Activated CD8-positive, alpha-beta memory T cell treated with anti-CD3 and anti-CD28 coated beads, Interleukin-2, amount 10 ng/mL, durations not matched to agents 7 days and 5 days (primary cell): Measurements from ENCODE around the gene PDZK1IP1. TPM values are rescaled to one million over a fixed set of nuclear protein-coding genes. Genes with fewer than 3 reads are reported as not detected.

ENCODE experiments used
- ATAC-seq: fragments of 150-1000 bp; cut with Tn5 transposase; one replicate; pipeline ENCODE4 v1.10.0; 2021; ENCODE audit warnings: moderate library complexity
- CTCF ChIA-PET: fragments of 350-600 bp; sonication (Branson Sonifier 250); formaldehyde crosslinking; loops from one replicate; lab custom pipeline; 2021; ENCODE audit warnings: antibody characterized with exemption; lab: Charles Lee
- DNase-seq: peaks from one replicate; pipeline ENCODE4 v3.0.0-alpha.2; 2020
- H3K27ac Mint-ChIP-seq: one replicate; pipeline ENCODE4 v1.8.0; 2021; ENCODE audit warnings: mild to moderate bottlenecking, mixed read lengths
- H3K27me3 Mint-ChIP-seq: one replicate; pipeline ENCODE4 v1.8.0; 2021; ENCODE audit warnings: mixed read lengths
- H3K36me3 Mint-ChIP-seq: one replicate; pipeline ENCODE4 v1.8.0; 2021; ENCODE audit warnings: mild to moderate bottlenecking, mixed read lengths
- H3K4me1 Mint-ChIP-seq: one replicate; pipeline ENCODE4 v1.8.0; 2021; ENCODE audit warnings: mixed read lengths
- H3K4me3 Mint-ChIP-seq: one replicate; pipeline ENCODE4 v1.8.0; 2021; ENCODE audit warnings: mild to moderate bottlenecking, moderate library complexity, mixed read lengths
- H3K9me3 Mint-ChIP-seq: one replicate; pipeline ENCODE4 v1.8.0; 2022; ENCODE audit warnings: low read depth, mixed read lengths
- total RNA-seq, 2 experiments: library from RNA; stranded (reverse); gene quantifications; one replicate each; pipeline ENCODE4 v1.2.3, GENCODE V29; 2021

The PDZK1IP1 gene
- total RNA-seq, 2 experiments from 2014 or later, result not detected

DNA sequence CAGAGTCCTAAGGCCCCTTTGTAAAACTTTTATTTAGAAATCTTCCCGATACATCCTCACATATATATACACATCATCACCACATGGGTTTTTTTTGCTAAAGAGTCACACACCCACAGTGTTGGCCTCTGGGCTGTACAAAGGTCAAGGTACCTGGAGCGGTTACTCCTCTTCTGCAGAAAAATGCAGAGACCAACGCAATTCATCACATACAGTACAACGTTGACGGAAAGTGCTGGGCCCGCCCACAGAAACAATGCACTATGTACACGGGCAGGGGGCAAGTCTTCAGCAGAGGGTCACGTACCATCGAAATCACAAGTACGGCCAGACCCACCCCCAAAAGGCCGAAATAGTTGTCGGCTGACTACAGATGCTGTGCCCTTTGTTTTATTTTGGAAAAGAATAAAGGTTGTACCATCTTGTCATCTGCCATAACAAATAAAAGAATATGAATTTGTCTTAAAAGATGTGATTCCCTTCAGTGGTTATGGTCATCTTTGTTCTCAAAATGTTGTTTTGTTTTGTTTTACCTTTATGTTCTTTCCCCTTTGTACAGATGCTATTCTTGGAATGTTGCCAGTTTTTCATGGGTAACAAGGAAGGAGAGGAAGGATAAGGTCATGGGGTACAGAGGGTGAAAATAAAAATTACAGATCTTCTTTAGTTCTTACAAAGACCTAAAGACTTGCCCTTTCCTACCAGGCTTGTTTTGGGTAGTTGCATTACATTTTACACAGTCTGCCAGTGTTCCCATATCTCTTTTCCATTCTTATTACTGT, 26.6 kb upstream of the PDZK1IP1 start:
- Mint-ChIP-seq H3K4me3 (no peak overlapping the region), H3K27me3 (peaks cover 1% of the 10 kb centered on the region), H3K4me1 (peaks cover 4% of the 10 kb centered on the region), H3K9me3 (no peaks in the 10 kb centered on the region), H3K27ac (no peak overlapping the region), H3K36me3 (no peaks in the 10 kb centered on the region)
- ATAC-seq, result no peak
- no peak for DNase-seq
- CTCF ChIA-PET, result no interaction called here

DNA sequence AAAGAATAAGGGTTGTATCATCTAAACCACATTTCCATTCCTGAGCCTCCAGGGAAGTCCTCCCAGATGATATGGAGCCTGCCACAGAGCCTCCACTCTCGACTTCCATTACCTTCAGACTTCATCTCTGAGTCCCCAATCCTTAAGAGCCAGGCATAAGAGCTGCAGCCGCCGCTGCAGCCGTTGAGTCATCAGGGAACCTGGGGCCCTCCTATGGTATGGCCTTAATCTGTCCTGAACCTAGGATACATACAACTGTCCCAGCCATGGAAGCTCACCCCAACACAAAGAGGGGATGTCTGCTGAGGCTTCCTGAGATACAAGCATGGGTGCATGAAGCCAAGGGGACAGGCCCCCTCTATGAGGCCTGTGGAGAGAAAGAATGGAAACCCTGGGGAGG, 25.9 kb upstream of the PDZK1IP1 start:
- Mint-ChIP-seq H3K36me3 (no peaks in the 10 kb centered on the region), H3K4me3 (no peak overlapping the region), H3K9me3 (no peaks in the 10 kb centered on the region), H3K27me3 (no peaks in the 10 kb centered on the region), H3K4me1 (peaks cover 4% of the 10 kb centered on the region), H3K27ac (no peak overlapping the region)
- DNase-seq (no peak), ATAC-seq (no peak)
- CTCF ChIA-PET, result interaction anchor here (1.2 kb wide), 1 partner anchor 23 kb away, joined by 6 read pairs; no protein-coding TSS in a partner anchor

GRCh38 chr1:47214549-47214948, 24.7 kb upstream of the PDZK1IP1 start:
- Mint-ChIP-seq H3K9me3 (no peaks in the 10 kb centered on the region), H3K27me3 (peaks cover 3% of the 10 kb centered on the region), H3K36me3 (no peaks in the 10 kb centered on the region), H3K4me1 (peaks cover 4% of the 10 kb centered on the region), H3K4me3 (no peak overlapping the region), H3K27ac (no peak overlapping the region)
- CTCF ChIA-PET, result interaction anchor here (1.2 kb wide), 1 partner anchor 21 kb away, joined by 6 read pairs; no protein-coding TSS in a partner anchor
- no peak for ATAC-seq
- DNase-seq, result no peak

GRCh38 chr1:47213230-47213963, 23.6 kb upstream of the PDZK1IP1 start:
- DNase-seq (no peak), ATAC-seq (no peak)
- H3K4me3 Mint-ChIP-seq, result no peak overlapping the region
- no peaks in the 10 kb centered on the region for H3K9me3 Mint-ChIP-seq
- H3K36me3 Mint-ChIP-seq, result no peaks in the 10 kb centered on the region
- CTCF ChIA-PET, result interaction anchor here (1.7 to 2.0 kb wide), 2 partner anchors 20 to 34 kb away, joined by 4 to 7 read pairs; no protein-coding TSS in a partner anchor
- H3K27ac Mint-ChIP-seq, result no peak overlapping the region
- peaks cover 4% of the 10 kb centered on the region for H3K4me1 Mint-ChIP-seq
- H3K27me3 Mint-ChIP-seq, result peaks cover 3% of the 10 kb centered on the region

DNA sequence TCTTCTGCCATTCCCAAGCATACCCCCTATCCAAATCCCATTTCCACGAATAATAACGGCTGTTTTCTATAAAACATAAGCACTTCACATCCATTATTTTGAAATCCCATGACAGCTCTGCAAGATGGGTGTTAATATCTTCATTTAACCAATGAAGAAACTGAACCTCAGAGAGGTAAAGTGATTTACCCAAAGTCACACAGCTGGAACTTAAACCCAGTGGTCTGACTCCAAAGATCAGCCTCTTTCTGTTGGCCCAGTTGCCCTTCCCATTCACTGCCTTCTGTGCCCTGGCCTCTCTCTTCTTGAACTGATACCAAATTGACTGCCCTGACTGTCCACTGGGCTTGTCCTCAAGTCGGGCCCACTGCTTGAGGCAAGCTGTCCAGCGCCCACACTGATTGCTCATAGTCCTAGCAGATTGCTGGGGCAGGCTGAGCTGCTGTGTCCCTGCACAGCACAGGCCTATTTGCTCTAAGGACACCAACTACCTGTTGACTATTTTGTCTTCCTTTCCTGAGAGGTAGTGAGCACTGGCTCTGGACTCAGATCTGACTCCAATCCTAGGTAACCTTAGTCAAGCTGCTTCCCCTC, 22.9 kb upstream of the PDZK1IP1 start:
- H3K27me3 Mint-ChIP-seq, result peaks cover 3% of the 10 kb centered on the region
- H3K9me3 Mint-ChIP-seq, result no peaks in the 10 kb centered on the region
- no peak overlapping the region for H3K4me3 Mint-ChIP-seq
- CTCF ChIA-PET, result interaction anchor here (0.8 to 2.0 kb wide), 3 partner anchors 19 to 38 kb away, joined by 3 to 7 read pairs (median 4); no protein-coding TSS in a partner anchor
- ATAC-seq, result no peak
- DNase-seq, result no peak
- peaks cover 4% of the 10 kb centered on the region for H3K4me1 Mint-ChIP-seq
- no peak overlapping the region for H3K27ac Mint-ChIP-seq
- H3K36me3 Mint-ChIP-seq, result no peaks in the 10 kb centered on the region

DNA sequence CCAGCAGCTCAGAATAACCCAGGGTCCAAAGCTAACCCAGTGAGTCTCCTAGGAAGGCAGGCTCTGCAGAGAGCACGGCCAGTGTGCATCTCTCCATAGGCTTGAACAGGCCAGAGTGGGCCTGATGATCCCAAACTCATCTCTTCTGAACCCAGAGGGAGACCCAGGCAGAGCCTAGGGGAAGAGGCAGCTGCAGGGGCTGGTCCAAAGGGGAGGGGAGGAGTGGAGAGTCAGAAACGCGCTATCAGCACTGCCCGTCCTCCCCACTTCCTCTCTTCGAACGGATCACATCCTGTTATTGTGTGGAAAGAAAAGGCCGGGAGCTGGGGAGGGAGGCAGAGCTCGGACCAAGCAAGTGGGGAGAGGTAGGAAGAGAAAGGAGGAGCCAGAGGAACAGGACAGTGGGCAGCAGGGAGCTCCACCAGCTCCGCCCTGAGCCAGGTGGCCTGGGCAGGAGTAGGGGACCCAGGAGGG, 22.0 kb upstream of the PDZK1IP1 start:
- H3K9me3 Mint-ChIP-seq, result no peaks in the 10 kb centered on the region
- H3K4me3 Mint-ChIP-seq, result no peak overlapping the region
- CTCF ChIA-PET, result interaction anchor here (0.8 to 1.0 kb wide), 2 partner anchors 18 to 37 kb away, joined by 3 read pairs; no protein-coding TSS in a partner anchor
- no peak for DNase-seq
- H3K27ac Mint-ChIP-seq, result no peak overlapping the region
- no peak for ATAC-seq
- H3K4me1 Mint-ChIP-seq, result peaks cover 4% of the 10 kb centered on the region
- peaks cover 3% of the 10 kb centered on the region for H3K27me3 Mint-ChIP-seq
- no peaks in the 10 kb centered on the region for H3K36me3 Mint-ChIP-seq

DNA sequence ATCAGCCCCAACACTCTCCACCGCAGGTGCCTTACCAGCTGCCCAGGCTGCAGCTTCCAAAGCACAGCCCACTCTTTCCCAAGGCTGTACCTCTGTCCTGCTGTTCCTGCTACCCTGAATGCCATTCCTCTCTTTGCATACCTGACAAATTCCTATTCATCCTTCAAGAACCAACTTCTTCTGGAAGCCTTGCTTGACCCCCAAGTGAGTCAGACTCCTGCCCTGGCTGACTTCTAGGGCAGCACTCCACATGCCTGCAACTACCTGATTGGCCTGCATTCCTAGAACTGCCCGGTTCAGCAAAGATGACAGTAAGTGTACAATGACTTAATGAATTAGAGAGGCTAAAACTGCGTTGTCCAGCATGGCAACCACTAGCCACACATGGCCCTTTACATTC, 20.8 kb upstream of the PDZK1IP1 start:
- Mint-ChIP-seq H3K27me3 (peaks cover 3% of the 10 kb centered on the region), H3K27ac (no peak overlapping the region), H3K4me3 (no peak overlapping the region), H3K9me3 (no peaks in the 10 kb centered on the region), H3K4me1 (peaks cover 4% of the 10 kb centered on the region), H3K36me3 (no peaks in the 10 kb centered on the region)
- ATAC-seq, result no peak
- CTCF ChIA-PET, result interaction anchor here (1.2 kb wide), 1 partner anchor 18 kb away, joined by 5 read pairs; no protein-coding TSS in a partner anchor
- no peak for DNase-seq

DNA sequence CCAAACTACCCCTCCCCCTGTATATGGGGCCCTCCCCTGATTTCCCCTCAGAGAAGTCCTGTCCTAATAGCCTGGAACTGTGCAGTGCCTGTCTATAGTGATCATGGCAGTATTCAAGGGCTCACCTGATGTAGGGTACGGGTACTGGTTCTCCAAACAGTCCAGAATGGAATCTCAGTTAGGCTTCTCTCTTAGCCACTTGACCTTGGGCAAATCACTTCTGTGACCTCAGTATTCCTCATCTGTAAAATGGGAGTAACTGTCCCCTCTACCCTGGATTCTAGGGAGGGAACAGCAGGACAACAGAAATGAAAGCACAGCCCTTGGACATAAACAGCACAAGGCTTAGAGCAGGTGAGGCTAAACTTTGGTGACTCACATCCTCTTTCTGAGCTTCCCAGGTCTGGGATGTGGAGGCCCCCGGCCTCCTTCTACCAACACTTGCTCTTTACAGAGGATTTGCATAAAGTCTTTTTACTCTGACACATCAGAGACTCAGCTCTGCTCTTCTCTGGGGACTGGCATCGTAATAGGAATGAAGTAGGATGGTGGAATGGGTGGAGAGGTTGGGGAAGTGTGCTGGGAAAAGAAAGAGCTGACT, 20.0 kb upstream of the PDZK1IP1 start:
- Mint-ChIP-seq H3K9me3 (no peaks in the 10 kb centered on the region), H3K4me3 (no peak overlapping the region), H3K4me1 (peaks cover 4% of the 10 kb centered on the region), H3K27ac (no peak overlapping the region), H3K27me3 (peaks cover 3% of the 10 kb centered on the region), H3K36me3 (no peaks in the 10 kb centered on the region)
- CTCF ChIA-PET, result interaction anchor here (1.2 kb wide), 1 partner anchor 17 kb away, joined by 5 read pairs; no protein-coding TSS in a partner anchor
- ATAC-seq (no peak), DNase-seq (no peak)

GRCh38 chr1:47209091-47209490, 19.3 kb upstream of the PDZK1IP1 start:
- H3K9me3 Mint-ChIP-seq, result no peaks in the 10 kb centered on the region
- H3K27me3 Mint-ChIP-seq, result peaks cover 9% of the 10 kb centered on the region
- ATAC-seq (no peak), DNase-seq (no peak)
- no peak overlapping the region for H3K27ac Mint-ChIP-seq
- H3K4me3 Mint-ChIP-seq, result no peak overlapping the region
- H3K4me1 Mint-ChIP-seq, result peaks cover 4% of the 10 kb centered on the region
- H3K36me3 Mint-ChIP-seq, result no peaks in the 10 kb centered on the region
- CTCF ChIA-PET, result no interaction called here

GRCh38 chr1:47208374-47208850, 18.6 kb upstream of the PDZK1IP1 start:
- Mint-ChIP-seq H3K27ac (no peak overlapping the region), H3K4me1 (peaks cover 4% of the 10 kb centered on the region), H3K27me3 (peaks cover 15% of the 10 kb centered on the region), H3K4me3 (no peak overlapping the region), H3K9me3 (no peaks in the 10 kb centered on the region), H3K36me3 (no peaks in the 10 kb centered on the region)
- DNase-seq (no peak), ATAC-seq (no peak)
- CTCF ChIA-PET, result no interaction called here

DNA sequence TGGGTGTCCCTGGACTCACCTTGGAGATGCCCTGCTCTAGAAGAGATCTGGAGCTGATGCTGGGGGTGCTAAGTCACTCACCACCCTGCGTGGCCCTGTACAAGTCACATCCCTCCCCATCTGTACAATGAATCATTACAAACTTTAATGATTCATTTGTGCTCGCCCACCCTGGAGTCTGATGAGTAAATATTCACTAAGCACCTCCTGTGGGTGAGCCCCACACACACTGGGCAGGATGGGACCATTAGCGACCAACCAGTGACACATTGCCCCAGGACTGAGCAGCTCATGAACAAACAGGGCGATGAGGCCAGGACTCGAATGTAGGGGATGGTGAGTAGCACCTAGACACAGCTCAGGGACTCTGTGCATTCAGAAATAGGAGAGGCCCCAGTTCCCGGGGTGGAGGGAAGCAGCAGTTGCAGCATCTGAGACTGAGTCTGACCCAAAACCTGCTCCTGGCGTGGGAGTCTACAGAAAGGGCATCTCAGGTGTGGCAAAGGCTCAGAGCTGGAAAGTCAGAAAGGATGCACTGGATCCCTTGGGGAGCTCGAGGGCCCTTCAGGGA, 18.1 kb upstream of the PDZK1IP1 start:
- ATAC-seq (peak; percentile 45), DNase-seq (no peak)

GRCh38 chr1:47205918-47206317, 16.1 kb upstream of the PDZK1IP1 start:
- no peaks in the 10 kb centered on the region for H3K4me1 Mint-ChIP-seq
- H3K9me3 Mint-ChIP-seq, result no peaks in the 10 kb centered on the region
- H3K4me3 Mint-ChIP-seq, result no peak overlapping the region
- H3K36me3 Mint-ChIP-seq, result no peaks in the 10 kb centered on the region
- DNase-seq, result no peak
- CTCF ChIA-PET, result interaction anchor here (1.2 to 2.9 kb wide), 2 partner anchors 13 to 235 kb away, joined by 3 to 14 read pairs; no protein-coding TSS in a partner anchor
- H3K27me3 Mint-ChIP-seq, result peaks cover 28% of the 10 kb centered on the region
- no peak for ATAC-seq
- H3K27ac Mint-ChIP-seq, result no peak overlapping the region

More for the DNA sequence above, 18.1 kb upstream of the PDZK1IP1 start:
- Mint-ChIP-seq H3K27ac (no peak overlapping the region), H3K27me3 (peaks cover 20% of the 10 kb centered on the region), H3K36me3 (no peaks in the 10 kb centered on the region), H3K9me3 (no peaks in the 10 kb centered on the region), H3K4me3 (no peak overlapping the region), H3K4me1 (peaks cover 4% of the 10 kb centered on the region)
- CTCF ChIA-PET, result interaction anchor here (0.7 to 1.1 kb wide), 2 partner anchors 13 to 15 kb away, joined by 3 to 4 read pairs; no protein-coding TSS in a partner anchor
